Measurements from ENCODE around the gene CDH24.

The CDH24 gene, protein sequence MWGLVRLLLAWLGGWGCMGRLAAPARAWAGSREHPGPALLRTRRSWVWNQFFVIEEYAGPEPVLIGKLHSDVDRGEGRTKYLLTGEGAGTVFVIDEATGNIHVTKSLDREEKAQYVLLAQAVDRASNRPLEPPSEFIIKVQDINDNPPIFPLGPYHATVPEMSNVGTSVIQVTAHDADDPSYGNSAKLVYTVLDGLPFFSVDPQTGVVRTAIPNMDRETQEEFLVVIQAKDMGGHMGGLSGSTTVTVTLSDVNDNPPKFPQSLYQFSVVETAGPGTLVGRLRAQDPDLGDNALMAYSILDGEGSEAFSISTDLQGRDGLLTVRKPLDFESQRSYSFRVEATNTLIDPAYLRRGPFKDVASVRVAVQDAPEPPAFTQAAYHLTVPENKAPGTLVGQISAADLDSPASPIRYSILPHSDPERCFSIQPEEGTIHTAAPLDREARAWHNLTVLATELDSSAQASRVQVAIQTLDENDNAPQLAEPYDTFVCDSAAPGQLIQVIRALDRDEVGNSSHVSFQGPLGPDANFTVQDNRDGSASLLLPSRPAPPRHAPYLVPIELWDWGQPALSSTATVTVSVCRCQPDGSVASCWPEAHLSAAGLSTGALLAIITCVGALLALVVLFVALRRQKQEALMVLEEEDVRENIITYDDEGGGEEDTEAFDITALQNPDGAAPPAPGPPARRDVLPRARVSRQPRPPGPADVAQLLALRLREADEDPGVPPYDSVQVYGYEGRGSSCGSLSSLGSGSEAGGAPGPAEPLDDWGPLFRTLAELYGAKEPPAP

DNA sequence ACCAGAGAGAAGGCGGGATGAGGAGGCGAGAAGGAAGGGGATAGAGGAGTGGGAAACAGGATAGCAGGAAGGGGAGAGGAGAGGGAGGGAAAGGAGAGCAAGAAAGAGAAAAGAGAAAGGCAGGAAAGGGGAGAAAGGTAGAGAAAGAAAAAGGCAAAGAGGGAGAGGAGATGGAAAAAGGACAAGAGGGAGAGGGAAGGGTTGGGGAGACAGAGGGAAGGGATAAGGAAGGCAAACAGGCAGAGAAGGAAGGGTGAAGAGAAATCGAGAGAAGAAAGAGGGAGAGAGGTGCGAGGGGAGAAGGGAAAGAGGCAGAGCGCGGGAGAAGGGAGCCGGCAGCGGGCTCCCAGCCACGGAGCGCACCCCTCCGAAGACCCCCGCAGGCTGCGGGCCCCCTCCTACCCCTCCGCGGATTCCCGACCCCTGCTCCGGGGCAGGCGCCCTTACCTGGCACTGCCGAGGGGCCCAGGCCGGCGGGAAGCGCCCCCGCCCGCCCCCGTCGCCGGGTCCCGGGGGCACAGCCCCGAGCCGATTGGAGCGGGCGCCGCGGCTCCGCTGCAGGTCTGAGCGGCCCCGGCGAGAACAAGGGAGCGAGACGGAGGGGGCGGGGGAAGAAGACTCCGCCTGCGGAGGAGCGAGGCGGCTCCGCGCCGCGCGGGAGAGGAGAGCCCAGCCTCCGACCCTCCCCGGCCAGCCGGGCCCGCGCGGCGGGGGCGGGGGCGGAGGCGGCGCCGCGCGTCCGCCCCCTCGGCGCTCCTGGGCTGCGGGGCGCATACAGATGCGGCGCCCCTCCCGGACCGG, at the start of gene CDH24:
Gene CDH24 (minus strand): TSS at position 565 of the 801 bp plus-strand sequence. CDS start 1,787 bp downstream, outside the sequence.
- peak; percentile 40 for DNase-seq (ENCODE audit: low read depth)

- DNase-seq (ENCODE audit: low read depth) = no peak
Measured at GRCh38 chr14:23106747-23107045, 49.4 kb upstream of the CDH24 start.

- no peak for DNase-seq (ENCODE audit: low read depth)
Measured at GRCh38 chr14:23105348-23105824, 48.1 kb upstream of the CDH24 start.

DNA sequence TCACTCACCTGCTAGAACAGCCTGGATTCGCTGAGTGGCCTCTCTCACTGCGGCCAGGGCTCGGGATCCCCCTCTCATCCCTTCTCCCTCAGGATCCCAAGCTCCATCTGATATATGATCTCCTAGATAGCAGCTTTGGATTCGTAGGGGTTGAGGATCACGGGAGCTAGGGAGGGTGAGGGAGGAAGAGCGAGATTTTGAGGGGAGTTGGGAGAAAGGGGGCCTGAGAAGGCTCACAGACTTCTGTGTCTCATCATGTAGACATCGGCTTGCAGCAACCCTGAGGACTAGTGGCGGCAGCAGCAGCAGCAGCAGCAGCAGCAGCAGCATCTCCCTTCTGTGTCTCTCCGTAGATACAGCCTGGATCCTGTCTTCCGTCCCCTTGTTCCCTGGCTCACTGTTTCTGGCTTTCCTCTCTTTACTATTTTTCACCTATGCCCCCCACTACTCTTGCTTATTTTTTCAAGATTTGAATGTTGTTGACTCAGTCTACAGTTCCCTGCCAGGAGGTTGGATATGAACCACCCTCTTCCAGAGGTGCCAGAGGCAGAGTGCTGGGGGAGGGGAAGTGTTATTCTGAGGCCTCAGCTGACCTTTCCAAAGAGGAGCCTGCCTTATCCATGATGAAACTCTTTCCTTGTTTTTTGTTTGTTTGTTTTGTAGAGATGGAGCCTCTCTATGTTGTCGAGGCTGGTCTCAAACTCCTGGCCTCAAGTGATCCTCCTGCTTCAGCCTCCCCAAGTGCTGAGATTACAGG, 47.4 kb upstream of the CDH24 start, which contains the start of gene CIROP:
Gene CIROP (minus strand): TSS at position 399 of the 757 bp plus-strand sequence. CDS start 69 bp downstream, at position 330.
- DNase-seq (ENCODE audit: low read depth) = no peak

DNA sequence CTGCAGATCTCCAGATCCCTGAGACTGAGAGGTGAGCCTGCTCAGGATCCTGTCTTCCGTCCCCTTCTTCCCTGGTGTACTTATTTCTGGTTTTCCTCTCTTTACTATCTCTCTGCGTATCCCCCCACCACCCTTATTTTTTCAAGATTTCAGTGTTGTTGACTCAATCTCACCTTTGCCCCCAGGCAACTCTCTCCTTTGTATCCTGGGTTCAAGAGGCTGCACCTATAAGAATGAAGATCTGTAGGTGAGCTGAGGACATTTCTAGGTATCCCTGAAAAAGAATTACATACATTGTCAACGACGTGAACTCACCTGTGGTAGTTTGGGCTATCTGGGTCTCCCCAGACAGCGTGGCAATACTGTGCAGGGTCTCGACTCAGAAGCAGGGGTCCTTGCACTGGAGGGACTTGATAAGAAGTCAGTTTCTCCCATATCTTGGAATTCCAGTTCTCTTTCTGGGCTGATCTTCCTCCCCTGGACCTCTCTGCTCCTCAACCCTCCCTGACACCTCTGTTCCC, 46.8 kb upstream of the CDH24 start:
- no peak for DNase-seq (ENCODE audit: low read depth)

- DNase-seq (ENCODE audit: low read depth) = no peak
Measured at GRCh38 chr14:23103581-23103980, 46.3 kb upstream of the CDH24 start.

DNA sequence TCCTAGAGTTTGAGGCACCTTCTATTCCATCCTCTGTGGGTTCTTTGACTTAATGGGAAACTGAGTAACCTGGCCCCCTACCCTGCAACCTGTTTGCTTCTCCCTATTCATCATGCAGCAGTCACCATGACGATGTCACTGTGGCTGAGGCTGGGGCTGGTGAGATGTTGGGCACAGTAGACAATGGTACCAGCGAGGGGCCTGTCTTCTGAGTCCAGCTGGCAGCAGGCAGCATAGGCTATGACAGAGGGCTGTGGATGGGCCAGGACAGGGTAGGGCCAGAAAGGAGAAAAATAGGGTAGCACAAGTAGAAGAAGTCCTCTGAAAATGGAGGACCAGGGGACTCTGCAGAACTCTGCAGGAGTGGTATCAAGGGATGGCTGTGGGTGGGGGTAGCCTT, 45.5 kb upstream of the CDH24 start:
- no peak for DNase-seq (ENCODE audit: low read depth)

DNA sequence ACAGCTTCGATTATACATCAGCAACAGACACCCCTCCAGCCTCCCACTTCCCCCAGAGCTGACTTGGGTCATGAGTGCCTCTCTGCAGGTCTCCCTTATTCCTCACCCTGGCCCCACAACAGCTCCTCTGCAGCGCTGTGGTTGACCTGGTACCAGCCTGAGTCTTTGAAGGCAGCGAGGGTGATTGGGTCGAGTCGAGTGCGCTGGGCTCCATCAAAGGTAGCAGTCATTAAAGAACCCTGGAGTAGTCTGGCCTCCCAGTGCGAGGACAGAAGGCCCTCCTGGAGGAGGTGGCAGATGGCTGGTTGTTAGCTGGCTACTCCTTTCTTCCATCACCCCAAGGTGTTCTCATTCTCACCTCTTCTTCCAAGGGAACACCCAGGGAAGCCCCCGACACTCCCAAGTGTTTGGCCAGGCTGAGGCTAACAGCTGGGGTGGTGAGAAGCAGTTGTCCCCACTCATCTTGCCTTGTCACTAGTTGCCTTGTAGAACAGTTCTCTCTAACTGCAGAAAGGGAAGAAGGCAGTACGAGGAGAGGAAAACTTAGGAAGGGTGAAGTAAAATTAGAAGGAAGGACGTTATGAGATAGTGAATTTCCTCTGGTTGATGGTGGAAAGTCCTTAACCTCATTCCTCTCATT, 44.8 kb upstream of the CDH24 start:
- no peak for DNase-seq (ENCODE audit: low read depth)

GRCh38 chr14:23101213-23101970, 44.1 kb upstream of the CDH24 start:
- no peak for DNase-seq (ENCODE audit: low read depth)

DNA sequence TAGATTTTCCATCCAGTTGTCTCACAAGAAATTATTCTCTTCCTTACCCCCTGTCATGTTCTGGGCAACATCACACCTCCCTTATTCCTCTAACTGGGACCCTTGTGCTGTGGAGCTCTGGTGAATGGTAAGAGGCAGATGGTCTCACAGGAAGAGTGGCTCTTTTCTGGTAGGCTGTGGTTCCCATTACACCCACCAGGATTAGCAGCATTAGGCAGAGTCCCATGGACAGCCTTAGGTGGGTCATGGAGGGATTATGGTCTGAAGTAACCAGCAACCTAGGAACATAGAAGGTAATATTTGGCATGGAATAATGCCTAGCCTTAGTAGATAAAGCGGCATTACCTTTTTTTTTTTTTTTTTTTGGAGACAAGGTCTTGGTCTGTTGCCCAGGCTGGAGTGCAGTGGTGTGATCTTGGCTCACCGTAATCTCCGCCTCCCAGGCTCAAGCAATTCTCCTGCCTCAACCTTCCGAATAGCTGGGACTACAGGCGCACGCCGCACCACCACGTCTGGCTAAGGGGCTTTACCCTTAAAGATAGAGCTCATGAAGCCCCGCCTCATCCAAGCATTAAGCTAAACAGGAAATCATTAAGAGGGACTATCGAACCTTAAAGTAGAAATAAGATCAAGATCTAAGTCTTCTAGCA, 42.0 kb upstream of the CDH24 start:
- DNase-seq (ENCODE audit: low read depth) = no peak

- DNase-seq (ENCODE audit: low read depth) = no peak
Measured at GRCh38 chr14:23097786-23098185, 40.5 kb upstream of the CDH24 start.

DNA sequence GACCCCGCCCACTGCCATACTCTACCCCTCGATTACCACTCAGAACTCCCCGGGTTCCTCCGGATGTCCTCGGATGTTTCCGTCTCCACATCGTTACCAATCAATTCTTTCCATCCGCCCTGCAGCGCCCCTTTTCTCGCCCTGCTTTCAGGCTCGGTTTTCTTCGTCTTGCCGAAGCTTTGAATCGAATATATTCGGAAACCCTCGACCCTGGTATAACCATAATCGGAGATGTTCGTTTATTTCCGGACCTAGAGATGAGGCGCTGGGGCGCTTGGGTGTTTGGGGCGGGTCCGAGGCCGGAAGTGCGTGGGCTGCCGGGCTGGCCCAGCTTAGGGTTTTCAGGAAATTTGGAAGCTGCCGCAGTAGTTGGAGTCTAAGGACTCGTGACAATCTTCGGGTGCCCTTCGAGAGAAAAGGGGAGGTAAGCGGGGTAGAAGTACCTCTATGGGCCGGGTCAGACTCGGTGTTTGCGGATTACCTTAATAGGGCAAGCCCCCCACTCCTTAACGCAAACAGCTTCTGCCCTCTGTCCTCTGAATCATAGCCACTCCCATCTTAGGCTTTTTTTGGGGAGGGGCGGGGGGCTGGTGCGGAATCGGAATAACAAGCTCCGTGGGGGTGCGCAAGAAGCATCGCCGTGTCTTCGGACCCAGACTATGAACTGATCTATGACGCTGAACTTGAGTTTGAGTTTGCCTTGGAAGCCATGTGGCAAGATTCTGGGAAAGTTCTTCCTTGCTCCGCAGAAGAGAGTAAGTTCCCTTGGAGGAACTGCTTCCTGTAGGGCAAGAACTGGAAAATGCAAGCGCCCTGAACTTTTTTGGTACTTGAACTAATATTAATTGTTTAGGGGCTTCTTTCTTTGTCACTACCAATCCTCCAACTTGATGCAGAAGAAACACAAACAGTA, 38.1 kb upstream of the CDH24 start, which contains the start of gene C14orf119:
Gene C14orf119 (plus strand): TSS at position 310 of the 913 bp plus-strand sequence. CDS start 2,154 bp downstream, outside the sequence.
- DNase-seq (ENCODE audit: low read depth) = peak; percentile 98

- no peak for DNase-seq (ENCODE audit: low read depth)
Measured at GRCh38 chr14:23094666-23095195, 37.4 kb upstream of the CDH24 start, which contains the start of gene ACIN1. ACIN1 (minus strand) TSS chr14:23095136; CDS start chr14:23095112, 24 bp downstream.

DNA sequence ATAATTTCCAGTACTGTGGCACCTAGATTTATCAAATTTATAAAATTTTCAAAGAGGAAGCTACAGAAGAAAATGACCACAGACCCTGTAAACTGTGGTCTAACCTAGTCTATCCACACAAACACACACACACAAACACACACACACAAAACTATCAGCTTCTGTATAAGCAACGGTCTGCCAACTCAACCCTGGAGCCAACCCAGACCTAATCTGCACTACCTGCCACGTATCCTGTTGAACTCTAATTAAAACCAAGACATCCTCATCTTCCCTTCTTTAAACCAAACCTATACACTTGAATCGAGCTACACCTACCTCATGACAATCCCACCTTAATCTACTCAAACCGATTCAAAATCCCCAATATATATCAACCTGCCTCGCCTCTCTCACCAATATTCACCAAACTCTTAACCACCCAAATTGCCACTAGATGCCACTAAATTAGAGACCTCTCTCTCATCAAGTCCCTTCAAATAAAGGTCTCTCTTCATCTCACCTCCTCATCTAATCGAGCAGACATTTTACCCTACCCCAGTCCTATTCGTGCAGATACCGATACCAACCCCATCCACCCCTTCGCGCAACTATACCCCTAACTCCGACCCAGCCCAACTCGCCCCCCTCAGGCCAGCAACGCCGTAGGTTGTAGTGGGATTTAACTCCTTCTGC, 36.8 kb upstream of the CDH24 start:
- DNase-seq (ENCODE audit: low read depth) = peak; percentile 62

DNA sequence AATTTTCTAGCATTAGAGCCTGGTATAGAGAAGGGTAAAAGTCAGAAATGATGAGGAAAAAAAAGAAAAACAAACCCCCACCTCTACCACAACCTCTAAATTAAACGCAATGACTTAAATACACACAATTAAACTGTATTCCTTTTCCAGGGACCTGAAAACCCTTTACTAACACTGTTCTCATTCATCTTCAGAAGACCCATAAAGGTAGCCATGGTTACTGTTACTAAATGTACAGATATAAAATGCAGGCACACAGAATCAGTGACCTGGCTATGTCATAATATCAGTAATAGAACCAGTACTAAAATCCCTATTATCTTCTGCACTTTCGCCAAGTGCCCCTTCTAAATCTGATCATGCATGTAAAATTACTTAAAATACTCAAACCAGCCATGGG, 36.2 kb upstream of the CDH24 start:
- no peak for DNase-seq (ENCODE audit: low read depth)

GRCh38 chr14:23093104-23093503, 35.8 kb upstream of the CDH24 start:
- DNase-seq (ENCODE audit: low read depth) = no peak
